HEK293 (cell line): Measurements from ENCODE around the gene OPCML.

Experiments used
- CTCF ChIP-seq: fragments of 450-650 bp; formaldehyde crosslinking; IDR thresholded peaks from 2 replicates; pipeline ENCODE4 v1.5.1; 2016; ENCODE audit warnings: missing biosample characterization, missing genetic modification characterization
- HOXA7 ChIP-seq: sonication (generic); formaldehyde crosslinking; IDR thresholded peaks from 2 replicates; pipeline ENCODE4 v1.8.1; 2022; ENCODE audit warnings: missing genetic modification reagents, borderline replicate concordance
- PBX3 ChIP-seq: sonication (generic); formaldehyde crosslinking; IDR thresholded peaks from 2 replicates; pipeline ENCODE4 v1.8.1; 2022; ENCODE audit warnings: mild to moderate bottlenecking, moderate library complexity, missing genetic modification reagents
- REST ChIP-seq: fragments of 450-650 bp; formaldehyde crosslinking; IDR thresholded peaks from 2 replicates; pipeline ENCODE4 v1.5.1; 2016; ENCODE audit warnings: missing biosample characterization, missing genetic modification characterization
- ZBTB1 ChIP-seq: fragments of 450-650 bp; formaldehyde crosslinking; IDR thresholded peaks from 2 replicates; pipeline ENCODE4 v1.5.1; 2016; ENCODE audit warnings: missing biosample characterization, missing genetic modification characterization
- ZNF473 ChIP-seq: fragments of 450-650 bp; formaldehyde crosslinking; IDR thresholded peaks from 2 replicates; pipeline ENCODE4 v1.5.1; 2017; ENCODE audit warnings: missing biosample characterization, missing genetic modification characterization

GRCh38 chr11:133362916-133363315 is 169.4 kb downstream of the OPCML start:
- TF ChIP-seq CTCF (no peak), ZNF473 (tag by site-specific recombination) (no peak), ZBTB1 (no peak), PBX3 (no peak), HOXA7 (CRISPR knock-in tag) (no peak), REST (no peak)
